GM21515 (cell line): Measurements from ENCODE around the gene SEMA7A.
"Not testable (repeated sequence)": the region's sequence is repeated elsewhere in the genome, so short reads cannot be mapped to it uniquely, and the experiment has no call there.

Experiments used
- ATAC-seq: cut with Tn5 transposase; IDR thresholded peaks from one replicate; pipeline ENCODE4 v1.9.1; 2021; ENCODE audit not compliant: unreplicated experiment

The SEMA7A gene

DNA sequence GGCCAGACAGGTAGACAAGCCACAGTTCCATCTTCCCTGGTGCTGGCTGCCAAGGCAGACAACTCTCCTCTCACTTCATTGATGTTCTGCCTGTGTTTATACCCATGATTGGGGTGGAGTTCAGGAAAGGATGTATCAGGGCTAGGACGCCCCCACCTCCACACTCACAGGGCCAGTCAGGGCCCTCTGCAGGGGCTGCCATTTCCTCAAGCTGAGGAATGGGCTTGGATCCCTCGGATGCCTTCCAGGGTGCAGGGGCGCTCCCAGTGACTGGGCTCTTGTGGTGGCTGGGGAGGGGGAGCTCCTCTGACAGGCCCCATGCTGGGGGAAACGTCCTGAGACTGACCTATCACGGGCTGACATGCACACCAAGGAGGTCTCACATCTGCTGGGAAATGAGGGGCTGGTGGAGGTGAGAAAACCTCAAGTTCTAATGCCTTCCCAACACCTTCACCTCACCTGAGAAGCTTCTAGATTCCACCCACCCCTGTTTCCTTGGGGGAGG is 31.4 kb downstream of the SEMA7A start:
- ATAC-seq: no peak

DNA sequence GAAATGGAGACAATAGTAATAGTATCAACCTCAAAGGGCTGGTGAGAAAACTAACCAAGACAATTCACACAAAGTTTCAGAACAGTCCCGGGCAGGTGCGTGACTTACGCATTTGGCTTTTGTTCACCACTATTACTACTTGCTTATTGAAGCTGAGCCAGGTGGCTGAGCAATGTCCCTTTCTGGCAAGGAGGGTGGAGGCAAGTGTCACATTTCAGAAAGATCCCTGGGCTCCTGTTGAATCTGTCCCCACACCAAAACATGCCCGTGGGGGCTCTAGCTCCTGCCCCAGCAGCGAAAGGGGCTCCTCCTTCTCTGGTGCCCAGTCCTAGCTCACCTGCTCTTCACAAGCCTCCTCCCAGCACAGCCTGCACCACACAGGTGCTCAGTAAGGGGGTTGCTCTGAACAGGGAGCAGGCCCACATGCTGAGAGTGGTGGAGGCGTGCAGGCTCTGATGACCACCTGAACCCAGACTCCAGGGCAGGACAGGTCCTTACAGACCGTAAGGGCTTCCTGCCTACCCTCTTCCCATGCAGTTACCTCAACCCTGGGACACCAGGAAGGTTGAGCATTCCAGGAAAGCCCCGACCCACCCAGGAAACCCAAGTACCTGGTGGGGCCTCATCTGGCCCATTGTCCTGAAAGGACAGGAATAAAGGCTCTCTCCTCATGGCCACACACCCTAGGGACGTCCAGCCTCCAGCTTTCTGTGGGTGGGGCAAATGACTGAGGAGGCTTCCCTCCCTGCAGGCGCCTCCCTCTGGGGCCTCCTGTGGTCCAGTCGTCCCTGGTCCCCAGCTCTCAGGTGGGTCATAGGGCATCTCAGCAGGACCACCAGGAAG is 32.6 kb downstream of the SEMA7A start:
- ATAC-seq: no peak

DNA sequence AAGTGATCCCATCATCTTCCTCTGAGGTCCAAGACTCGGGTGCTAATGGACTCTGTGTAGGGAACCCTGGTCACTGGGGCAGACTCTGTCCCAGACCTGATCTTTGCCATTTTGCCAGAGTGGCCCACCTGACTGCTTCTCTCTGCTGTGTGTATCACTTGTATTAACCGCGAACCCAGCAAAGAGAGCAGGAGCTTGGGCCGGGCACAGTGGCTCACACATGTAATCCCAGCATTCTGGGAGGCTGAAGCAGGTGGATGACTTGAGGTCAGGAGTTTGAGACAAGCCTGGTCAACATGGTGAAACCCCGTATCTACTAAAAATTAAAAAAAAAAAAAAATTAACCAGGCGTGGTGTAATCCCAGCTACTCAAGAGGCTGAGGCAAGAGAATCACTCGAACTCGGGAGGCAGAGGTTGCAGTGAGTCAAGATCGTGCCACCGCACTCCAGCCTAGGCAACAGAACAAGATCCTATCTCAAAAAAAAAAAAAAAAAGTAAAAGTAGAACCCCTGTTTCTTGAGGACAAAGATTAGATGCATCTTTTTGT is 33.4 kb downstream of the SEMA7A start:
- no peak for ATAC-seq

DNA sequence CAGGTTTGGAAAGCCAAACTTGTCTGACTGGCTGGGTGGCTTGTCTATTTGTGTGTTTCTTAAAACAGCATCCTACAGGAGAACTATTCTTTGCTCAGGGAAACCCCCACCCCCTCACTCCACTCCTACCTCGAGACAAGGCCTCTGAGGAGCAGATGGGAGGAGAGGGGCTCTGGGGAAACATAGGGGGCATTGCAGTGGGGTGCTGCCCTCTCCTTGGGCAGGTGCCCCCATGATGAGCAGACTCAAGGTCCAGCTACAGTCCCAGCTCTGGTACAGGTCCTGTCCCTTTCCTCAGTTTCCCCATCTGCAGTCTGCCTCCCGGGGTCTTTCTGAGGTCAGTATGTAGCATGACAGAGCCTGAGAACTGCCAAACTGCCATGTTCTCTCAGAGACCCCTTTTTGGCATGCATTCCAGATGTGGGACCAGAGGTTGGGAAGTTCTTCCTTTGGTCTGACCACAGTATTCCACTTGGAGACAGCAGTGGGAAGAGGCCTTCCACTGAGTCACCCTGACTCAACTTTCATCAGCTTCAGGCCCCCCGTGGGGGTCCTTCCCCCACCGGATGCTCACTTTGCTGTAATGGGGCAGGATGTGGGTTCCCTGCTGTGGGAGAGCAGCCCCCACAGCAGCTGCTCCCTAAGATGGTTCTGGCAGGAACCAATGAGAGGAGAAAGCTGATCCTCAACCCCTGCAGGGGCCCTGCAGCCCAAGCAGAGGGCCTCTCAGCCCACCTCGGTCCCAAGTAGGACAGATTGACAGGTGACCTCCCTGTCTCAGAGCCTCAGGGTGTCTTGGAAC is 34.0 kb downstream of the SEMA7A start:
- ATAC-seq: no peak

DNA sequence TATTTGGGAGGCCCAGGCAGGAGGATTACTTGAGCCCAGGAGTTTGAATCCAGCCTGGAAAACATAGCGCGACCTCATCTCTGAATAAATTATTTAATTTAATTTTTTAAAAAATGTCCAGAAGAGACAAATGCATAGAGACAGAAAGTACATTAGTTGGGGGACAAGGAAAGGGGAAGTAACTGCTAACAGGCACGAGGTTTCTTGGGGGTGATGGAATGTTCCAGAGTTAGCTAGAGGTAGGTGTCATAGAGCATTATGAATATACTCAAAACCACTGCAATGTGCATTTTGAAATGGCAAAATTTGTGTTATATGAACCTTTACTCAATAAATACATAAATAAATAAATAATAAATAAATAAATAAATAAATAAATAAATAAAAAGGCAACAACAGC is 34.7 kb downstream of the SEMA7A start:
- ATAC-seq: no peak

DNA sequence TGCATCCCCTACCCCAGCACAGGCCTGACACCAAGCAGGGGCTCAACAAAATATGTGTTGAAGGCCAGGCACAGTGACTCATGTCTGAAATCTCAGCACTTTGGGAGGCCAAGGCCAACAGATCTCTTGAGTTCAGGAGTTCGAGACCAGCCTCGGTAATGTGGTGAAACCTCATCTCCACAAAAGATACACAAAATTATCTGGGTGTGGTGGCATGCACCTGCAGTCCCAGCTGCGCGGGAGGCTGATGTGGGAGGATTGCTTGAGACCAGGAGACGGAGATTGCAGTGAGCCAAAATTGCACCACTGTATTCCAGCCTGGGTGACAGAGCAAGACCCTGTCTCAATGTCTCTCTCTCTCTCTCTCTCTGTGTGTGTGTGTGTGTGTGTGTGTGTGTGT is 35.6 kb downstream of the SEMA7A start:
- ATAC-seq: no peak

DNA sequence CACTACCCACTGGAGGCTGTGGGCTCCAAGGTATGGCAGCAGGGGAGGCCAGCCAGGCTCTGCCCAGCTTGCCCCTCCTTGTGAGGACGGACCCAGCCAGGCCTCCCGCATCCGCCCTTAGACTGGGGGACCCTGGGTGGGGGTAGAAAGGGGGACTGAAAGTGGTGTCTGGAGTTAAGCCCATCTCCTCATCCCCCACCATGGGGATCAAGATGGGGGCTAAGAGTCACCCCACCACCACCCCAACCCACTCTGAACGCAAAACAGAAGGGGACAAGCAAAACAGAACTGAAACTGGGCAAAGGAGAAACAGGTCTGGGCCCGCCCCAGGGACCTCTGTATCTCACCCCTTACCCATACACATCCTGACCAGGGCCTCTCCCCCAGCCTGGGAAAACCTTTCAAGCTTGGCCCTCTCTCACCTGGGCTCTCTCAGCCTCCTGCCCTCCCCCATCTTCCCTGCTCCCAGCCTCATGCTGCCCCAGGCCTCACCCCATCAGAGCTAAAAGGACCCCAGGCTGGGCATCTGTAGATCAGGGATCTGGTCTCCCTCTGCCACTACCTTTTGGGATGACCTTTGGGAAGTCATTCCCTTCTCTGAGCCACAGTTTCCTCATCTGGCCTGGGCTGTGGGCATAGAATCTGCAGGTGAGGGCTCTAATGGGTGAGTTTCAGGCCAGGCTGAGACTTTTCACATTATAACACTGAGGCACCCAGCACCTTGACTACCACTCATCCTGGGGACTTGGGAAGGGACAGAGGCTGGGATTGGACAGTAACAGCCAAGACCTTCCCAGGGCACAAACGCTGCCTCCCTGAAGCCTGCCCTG is 36.3 kb downstream of the SEMA7A start:
- no peak for ATAC-seq

DNA sequence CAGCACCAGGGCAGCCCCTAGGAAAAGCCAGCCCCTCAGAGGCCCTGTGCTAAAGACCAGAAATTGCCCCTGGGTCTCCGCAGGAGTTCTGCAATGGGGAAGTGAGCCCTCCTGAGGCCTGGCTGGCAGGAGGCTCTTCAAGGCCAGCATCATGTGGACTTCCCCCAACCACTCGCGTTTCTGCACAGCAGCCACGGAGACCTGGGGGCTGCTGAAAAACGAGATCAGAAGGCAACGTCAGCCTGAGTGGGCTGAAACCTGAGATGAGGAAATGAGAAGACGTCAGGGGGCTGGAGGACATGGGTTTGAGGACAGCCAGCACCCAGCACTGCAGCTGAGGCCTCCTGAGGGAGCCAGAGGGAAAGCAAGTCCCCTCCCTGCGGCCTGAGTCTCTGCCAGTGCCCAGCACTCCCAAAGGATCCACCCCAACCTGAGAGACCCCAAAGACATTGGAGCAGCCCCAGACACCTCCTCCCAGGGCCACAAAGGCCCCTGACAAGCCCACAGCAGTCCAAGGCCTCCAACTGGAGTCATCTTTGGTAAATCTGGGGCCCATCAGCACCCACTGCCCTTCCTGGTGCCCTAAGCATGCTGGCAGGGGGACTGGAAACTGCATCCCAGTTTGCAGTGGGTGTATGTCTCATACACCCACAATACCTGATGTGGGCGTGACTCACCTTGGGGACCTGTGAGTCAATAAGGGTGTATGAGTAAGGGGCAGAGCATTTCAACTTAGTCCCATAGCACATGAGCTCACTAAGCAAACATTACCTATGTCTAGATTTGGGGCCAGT is 37.1 kb downstream of the SEMA7A start:
- peak; percentile 36 for ATAC-seq

DNA sequence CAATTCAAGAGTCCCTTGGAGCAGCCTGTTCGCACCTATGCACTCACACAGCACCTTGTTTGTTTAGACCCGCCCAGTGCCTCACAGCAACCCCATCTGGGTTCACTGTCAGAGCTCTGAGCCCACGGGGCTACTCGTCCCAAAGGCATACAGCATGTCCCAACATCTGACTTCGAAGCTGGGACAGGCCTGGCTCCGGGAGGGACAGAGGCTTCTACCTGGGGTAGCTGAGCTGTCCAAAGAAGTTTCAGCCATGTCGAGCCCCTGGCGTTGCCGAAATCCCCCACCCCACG is 37.7 kb downstream of the SEMA7A start:
- no peak for ATAC-seq

DNA sequence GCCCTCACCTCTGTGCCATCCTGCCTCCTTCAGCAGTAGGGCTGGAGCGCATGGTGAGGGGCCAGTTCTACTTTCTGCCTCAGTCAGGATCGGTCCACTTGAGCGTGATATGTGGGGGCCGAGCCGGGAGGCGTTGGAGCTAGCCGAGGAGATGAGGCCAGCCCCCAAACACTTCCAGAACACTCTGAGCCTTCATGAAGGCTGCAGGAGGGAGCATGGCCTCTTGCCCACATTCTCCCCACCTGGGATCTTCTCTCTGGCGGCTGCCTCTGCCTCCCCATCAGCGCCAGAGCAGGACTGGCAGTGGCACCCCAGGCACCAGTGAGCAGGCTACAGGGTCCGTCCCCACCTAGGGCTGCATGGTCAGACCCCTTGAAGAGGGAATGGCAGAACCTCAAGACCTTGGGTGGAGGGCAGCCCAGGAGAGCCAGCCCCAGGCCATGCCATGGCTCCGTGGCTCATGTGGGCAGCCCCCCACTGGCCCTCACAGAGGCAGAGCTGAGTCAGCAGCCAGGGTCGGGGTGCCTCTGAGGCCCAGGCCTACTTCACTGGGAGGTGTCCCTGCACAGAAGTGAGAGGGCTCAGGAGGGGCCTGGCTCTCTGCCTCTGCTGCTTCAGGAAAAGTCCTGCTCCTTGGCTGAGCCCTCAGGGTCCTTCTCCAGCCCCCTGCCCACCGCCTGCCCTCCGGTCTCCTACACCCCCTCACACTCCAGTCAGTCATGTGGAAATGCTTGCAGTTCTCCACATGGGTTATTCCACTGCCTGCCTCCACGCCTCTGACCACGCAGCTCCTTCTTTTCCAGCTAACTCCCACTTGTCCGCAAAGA is 38.2 kb downstream of the SEMA7A start:
- no peak for ATAC-seq

DNA sequence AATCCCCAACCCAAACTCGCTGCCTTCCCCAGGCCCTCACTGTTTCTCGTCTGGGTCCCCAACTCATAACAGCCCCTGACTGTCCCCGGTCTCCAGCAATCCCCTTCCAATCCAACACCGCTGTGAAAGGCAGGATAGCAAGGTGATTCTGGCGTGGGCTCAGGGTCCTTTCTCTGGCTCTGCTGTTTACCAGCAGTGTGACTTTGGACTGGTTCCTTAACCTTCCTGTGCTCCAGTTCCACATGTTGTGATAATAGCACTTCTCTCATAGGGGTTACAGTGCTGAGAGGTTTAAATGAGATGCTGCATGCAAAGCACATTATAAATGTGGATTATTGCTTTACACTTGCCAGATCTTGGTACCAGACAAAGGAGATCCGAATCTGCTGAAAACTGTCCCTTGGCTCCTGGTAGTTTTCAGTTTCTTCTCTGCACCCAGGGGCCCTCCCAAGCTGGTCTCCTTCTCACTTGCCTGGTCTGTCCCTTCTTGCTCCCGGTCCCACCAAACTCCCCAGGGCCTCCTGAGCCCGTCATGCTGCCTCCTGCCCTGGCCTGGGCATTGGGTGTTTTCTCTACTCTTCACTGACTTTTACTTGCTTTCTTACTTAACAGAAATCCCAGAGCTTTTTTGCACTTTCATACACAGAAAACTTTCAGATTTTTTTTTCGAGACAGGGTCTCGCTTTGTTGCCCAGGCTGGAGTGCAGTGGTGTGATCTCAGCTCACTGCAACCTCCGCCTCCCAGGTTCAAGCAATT is 39.5 kb downstream of the SEMA7A start:
- ATAC-seq: no peak

DNA sequence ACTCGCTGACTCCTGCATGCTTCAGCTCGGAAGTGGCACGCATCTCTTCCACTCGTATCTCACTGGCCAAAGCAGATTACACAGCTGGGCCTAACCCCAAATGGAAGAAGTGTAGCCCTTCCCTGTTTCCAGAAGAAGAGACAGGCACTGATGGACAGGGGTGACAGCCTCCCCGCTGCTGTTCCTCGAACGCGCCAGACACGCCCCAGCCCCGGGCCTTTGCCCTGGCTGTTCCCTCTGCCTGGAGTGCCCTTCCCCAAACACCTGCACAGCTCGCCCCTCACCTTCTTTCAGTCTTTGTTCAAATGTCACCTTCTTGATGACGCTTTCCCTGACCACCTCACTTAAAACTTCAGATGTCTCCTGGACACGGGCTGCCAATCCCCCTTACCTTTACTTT is 40.3 kb downstream of the SEMA7A start:
- no peak for ATAC-seq

DNA sequence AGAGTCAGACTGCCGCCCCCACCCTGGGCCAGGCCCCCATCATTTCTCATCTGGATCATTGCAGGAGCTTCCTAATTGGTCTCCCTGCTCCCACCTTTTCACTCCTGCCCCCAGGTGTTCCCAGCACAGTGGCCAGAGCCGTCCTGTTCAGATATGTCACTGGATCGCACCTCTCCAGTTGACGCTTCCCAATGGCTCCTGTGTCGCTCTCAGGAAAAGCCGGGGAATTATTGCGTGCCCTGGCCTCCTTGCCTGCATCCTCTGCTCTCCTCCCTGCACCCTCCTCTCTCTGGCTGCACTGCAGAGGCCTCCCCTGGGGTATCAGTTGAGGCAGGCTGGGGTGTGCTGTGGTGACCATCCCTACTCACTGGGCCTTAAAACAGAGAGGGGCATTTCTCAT is 40.9 kb downstream of the SEMA7A start:
- no peak for ATAC-seq

DNA sequence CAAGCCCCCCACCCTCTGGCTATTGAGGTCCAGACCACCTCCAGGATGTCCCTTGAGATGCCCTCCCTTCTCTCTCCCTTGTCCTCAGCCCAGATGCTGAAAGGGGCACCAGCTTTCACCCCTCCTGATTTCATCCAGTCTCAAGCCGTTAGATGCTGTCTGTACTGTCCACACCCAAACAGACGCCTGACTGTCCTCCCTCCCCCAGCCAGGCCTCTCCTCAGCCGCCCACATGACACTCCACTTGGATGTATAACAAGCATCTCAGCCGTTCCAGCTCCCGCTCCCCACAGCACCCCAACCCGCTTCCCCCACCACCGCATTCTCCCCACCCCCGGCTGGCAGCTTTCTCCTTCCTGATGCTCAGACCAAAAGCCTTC is 41.3 kb downstream of the SEMA7A start:
- no peak for ATAC-seq

DNA sequence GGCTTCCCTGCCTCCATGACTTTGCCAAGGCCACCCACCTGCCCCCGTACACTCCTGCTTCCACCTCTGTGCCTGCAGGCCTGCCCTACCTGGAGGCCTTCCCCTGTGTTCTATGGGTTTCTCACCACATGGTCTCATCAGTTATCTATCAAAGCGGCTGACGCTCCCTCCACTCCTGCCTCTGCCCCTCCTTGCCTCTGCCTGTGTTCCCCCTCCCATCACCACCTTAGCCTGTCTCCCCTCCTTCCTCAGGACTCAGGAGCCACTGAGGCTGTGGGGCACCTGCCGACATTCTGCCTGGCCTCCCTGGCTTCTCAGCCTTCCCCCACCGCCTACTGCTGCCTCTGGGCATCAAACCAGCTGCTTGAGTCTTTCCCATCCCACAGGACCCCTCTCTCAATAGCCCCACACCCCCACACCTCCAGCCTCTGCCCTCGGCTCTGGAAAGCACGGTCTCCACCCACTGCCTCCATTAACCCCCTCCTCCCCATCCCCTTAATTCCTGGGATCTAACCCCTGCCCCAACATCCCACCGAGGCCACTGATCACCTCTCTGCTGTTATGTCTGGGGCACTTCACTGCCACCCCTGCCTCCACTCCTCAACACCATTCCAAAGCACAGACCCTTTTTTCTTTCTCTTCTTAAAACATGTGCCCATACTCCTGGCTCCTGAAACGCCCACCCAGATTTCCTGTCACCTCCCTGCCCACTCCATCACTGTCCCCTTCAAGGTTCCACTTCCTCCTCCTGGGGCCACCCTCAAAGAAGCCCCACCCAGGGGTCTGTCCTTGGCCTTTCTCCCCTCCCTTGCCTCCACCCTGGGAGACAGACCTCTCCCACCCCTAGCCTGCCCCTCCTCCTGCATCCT is 41.9 kb downstream of the SEMA7A start:
- ATAC-seq: no peak

DNA sequence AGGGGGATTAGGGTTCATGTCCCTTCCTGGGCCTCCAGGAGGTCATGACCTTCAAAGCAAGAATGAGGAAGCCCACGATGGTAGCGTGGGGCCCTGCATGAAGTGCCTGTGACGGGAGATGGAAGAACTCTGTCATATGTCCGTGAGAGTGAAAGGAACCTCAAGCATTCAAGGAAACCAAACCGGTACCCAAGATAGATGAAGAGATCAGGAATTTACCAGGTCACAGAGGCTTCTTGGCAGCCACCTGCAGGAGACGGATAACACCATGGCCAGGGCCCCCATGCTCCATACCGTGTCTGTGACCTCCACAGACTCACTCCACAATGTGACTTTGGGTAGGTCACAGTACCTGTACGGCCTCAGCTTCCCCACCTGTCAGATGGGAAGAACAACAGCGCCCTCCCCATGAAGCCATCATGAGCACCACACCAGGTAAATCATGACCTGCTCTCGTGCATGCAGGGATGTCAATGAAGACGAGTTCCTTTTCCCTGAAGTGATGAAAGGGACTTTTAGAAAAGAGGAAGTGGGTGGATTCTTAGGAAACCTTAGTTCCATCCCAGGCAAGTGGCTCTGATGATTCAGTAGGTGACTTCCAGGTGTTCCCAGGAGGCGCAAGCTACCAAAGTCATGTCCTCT is 43.0 kb downstream of the SEMA7A start:
- no peak for ATAC-seq

DNA sequence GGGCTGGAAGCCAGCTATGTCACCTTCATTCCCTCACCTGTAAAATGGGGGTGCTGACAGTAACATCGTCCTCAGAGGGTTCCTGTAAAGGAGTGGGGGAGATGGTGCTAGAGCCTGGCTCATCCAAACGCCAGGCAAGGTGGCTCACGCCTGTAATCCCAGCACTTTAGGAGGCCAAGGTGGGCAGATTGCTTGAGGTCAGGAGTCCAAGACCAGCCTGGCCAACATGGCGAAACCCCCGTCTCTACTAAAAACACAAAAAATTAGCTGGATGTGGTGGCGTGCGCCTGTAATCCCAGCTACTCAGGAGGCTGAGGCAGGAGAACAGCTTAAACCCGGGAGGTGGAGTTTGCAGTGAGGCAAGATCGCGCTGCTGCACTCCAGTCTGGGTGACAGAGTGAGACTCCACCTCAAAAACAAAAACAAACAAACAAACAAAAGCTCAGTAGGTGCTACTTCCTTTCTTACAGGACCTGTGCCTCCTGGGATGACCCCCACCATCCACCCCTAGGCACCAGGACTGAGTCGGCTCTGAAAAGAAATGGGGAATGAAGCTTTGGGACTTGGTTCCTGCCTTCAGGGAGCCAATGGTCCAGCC is 43.6 kb downstream of the SEMA7A start:
- ATAC-seq: not testable (repeated sequence)
